Dedifferentiated amniotic fluid mesenchymal stem cell (primary cell): Measurements from ENCODE around the gene SPSB2.
A peak's percentile ranks its signal among the peaks of the same experiment; 100 is the strongest.

Experiments used
- DNase-seq: peaks from one replicate; pipeline ENCODE4 v3.0.0-alpha.2; 2016; ENCODE audit errors: extremely low spot score

Gene SPSB2

GRCh38 chr12:6851153-6851920, 21.8 kb downstream of the SPSB2 start, which contains the start of gene CDCA3:
Gene CDCA3 (minus strand): TSS chr12:6851286. CDS start chr12:6850952, 334 bp downstream.
- peak; percentile 98 for DNase-seq

GRCh38 chr12:6850796-6851152, 22.3 kb downstream of the SPSB2 start:
- DNase-seq = no peak

GRCh38 chr12:6849976-6850560, 23.0 kb downstream of the SPSB2 start:
- DNase-seq = no peak

GRCh38 chr12:6849427-6849826, 23.7 kb downstream of the SPSB2 start:
- DNase-seq = no peak

- DNase-seq = no peak
Measured at GRCh38 chr12:6847676-6848075, 25.4 kb downstream of the SPSB2 start.

GRCh38 chr12:6846316-6846869, 26.7 kb downstream of the SPSB2 start:
- no peak for DNase-seq

GRCh38 chr12:6845395-6845794, 27.7 kb downstream of the SPSB2 start:
- no peak for DNase-seq

GRCh38 chr12:6843118-6843902, 29.8 kb downstream of the SPSB2 start:
- DNase-seq = no peak

- no peak for DNase-seq
Measured at GRCh38 chr12:6842075-6842474, 31.0 kb downstream of the SPSB2 start.

GRCh38 chr12:6840761-6841515, 32.2 kb downstream of the SPSB2 start, which contains the start of gene GNB3:
Gene GNB3 (plus strand): TSS chr12:6840925. CDS start chr12:6841288, 363 bp downstream.
- no peak for DNase-seq

- no peak for DNase-seq
Measured at GRCh38 chr12:6840330-6840729, 32.8 kb downstream of the SPSB2 start.

GRCh38 chr12:6839482-6840201, 33.5 kb downstream of the SPSB2 start:
- no peak for DNase-seq

- no peak for DNase-seq
Measured at GRCh38 chr12:6838854-6839253, 34.2 kb downstream of the SPSB2 start.

- DNase-seq = no peak
Measured at GRCh38 chr12:6837370-6838060, 35.6 kb downstream of the SPSB2 start.

GRCh38 chr12:6836851-6837250, 36.3 kb downstream of the SPSB2 start:
- DNase-seq = no peak

- no peak for DNase-seq
Measured at GRCh38 chr12:6834873-6835272, 38.2 kb downstream of the SPSB2 start.

- DNase-seq = no peak
Measured at GRCh38 chr12:6834254-6834653, 38.8 kb downstream of the SPSB2 start.

- DNase-seq = no peak
Measured at GRCh38 chr12:6833189-6833890, 39.8 kb downstream of the SPSB2 start.

- DNase-seq = no peak
Measured at GRCh38 chr12:6832125-6832524, 41.0 kb downstream of the SPSB2 start.
